Neural cell (in vitro differentiated cells): ENCODE data around the gene PIP4K2C.

Source experiments
- CTCF ChIP-seq: fragments of 450-650 bp; IDR thresholded peaks from 2 replicates; pipeline ENCODE4 v1.5.1; 2014; ENCODE audit warnings: antibody characterized with exemption, mild to moderate bottlenecking, moderate library complexity; ENCODE audit not compliant: poor library complexity, severe bottlenecking
- EZH2 ChIP-seq: fragments of 200-600, 300-800 bp; shearing (Covaris generic), sonication (generic); IDR thresholded peaks from 2 replicates; pipeline ENCODE4 v1.6.1; 2014; ENCODE audit warnings: antibody characterized with exemption, low read length, borderline replicate concordance, mild to moderate bottlenecking; ENCODE audit not compliant: insufficient read depth, poor library complexity, severe bottlenecking
- RAD21 ChIP-seq: fragments of 450-650 bp; conservative IDR thresholded peaks from 2 replicates; pipeline ENCODE4 v1.6.1; 2014; ENCODE audit warnings: antibody characterized with exemption, mild to moderate bottlenecking, moderate library complexity
- TAF1 ChIP-seq: IDR thresholded peaks from 2 replicates; pipeline ENCODE4 v1.6.1; 2012; ENCODE audit warnings: low read depth

DNA sequence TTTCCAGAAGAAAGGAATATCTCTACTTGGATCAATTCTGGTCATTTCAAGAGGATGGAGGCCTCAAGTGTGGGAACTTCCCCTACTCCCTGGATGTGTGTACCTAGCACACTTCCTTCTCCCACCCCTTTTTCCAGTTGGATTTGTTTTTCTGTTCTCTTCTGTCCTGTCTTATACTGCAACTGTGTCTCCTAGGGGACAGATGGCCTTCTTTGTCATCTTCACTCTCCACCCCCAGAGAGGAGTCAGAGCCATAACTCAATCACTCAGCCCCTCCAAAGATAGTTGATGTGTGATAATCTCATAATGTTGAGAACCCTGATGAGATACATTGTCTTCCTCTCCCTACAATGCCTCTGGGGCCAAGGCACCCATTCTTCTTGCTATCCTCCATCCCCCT, 11.6 kb downstream of the PIP4K2C start:
- no peak for TF ChIP-seq RAD21
- TF ChIP-seq EZH2 = no peak
- no peak for TF ChIP-seq CTCF
- TF ChIP-seq TAF1 = no peak
